ENCODE results near the gene PPIL1. TPM values are rescaled to one million over a fixed set of nuclear protein-coding genes. Genes with fewer than 3 reads are reported as not detected.
"Not testable (repeated sequence)": the region's sequence is repeated elsewhere in the genome, so short reads cannot be mapped to it uniquely, and the experiment has no call there.

The PPIL1 gene
- polyA plus RNA-seq, 3 donors = 43.2 to 56.6 (median 56.2) TPM

DNA sequence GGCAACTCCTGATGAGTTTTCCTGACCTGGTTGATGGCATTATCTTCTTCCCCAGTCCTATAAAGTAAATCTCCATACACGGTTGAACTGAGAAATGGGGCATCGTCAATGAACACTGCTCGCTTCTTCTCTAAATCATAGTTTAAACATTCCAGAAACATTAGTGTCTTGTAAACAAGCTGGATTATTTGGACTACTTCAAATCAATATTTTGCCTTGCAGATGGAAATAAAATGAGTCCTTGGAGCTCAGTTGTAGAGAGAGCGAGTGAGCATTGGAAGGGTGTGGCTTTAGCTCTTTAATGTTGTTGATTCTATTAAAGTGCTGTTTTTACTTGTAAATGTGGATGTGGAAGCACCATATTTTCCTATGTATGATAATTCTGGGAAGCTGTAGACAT lies 29.5 kb upstream of the PPIL1 start:
- no peak for DNase-seq (ENCODE audit: extremely low read depth in 1 of 11, low read depth in 9 of 11, low spot score in 4 of 11)

DNA sequence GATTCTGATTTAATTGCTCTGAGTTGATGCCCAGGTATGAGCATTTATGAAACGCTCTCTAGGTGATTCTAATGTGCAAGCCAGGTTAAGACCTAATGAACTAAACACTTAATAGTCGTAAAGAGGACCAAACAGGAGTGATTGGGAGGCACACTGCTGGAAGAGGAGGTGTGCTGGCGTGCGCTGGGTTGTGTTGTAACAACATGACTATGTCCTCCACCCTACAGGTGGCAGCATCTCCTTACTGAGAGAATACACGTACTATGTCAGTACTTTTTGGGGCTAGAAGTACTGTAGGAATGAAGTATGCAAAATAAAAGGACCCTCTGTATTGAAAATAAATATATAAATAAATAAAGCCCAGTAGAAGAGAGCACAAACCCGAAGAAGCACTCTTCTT lies 23.0 kb upstream of the PPIL1 start:
- DNase-seq (ENCODE audit: extremely low read depth in 1 of 11, low read depth in 9 of 11, low spot score in 4 of 11) = no peak

DNA sequence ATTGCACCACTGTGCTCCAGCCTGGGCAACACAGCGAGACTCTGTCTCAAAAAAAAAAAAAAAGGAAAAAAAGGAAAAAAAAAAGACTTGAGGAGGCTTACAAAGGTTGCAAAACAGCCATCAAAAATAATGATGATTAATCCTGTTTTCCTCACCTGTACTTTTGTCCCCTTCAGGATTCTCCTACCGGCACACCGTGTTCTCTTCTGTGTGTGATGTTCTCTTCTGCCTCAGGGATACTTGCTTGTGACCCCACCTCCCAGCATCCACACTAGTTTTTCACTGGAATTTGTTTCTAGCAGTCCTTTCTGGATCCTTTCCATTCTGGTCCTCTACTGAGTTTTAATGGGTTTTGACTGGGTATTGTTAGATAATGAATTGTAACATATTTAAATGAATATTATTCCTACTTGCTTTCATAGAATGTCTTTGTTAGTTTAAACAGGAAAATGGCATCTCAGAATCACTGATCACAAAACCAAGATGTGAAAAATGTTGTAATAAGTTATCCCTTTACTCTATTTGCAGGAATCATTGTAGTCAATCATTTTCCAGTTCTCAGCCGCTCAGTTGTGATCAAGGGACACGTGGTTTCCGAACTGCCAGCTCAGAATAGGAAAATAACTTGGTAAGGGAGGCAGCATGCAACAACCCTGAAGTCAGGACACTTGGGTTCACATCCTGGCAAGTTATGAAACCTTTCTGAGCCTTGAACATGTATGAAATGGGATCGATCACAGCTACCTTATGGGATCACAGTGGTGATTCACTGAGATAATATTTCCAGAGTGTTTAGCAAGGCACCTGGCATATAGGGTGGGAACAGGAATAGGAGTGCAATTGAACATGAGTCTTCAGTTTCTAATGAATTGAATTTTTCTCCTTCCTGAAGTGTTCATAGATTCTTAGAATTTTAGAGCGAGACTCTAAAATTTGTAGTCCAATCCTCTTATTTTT lies 19.7 kb upstream of the PPIL1 start:
- DNase-seq (ENCODE audit: extremely low read depth in 1 of 11, low read depth in 9 of 11, low spot score in 4 of 11) = no peak

DNA sequence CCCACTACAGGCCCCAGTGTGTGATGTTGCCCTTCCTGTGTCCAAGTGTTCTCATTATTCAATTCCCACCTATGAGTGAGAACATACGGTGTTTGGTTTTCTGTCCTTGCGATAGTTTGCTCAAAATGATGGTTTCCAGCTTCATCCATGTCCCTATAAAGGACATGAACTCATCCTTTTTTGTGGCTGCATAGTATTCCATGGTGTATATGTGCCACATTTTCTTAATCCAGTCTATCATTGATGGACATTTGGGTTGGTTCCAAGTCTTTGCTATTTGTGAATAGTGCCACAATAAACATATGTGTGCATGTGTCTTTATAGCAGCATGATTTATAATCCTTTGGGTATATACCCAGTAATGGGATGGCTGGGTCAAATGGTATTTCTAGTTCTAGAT lies 16.6 kb upstream of the PPIL1 start:
- DNase-seq (ENCODE audit: extremely low read depth in 1 of 11, low read depth in 9 of 11, low spot score in 4 of 11) = not testable (repeated sequence)

DNA sequence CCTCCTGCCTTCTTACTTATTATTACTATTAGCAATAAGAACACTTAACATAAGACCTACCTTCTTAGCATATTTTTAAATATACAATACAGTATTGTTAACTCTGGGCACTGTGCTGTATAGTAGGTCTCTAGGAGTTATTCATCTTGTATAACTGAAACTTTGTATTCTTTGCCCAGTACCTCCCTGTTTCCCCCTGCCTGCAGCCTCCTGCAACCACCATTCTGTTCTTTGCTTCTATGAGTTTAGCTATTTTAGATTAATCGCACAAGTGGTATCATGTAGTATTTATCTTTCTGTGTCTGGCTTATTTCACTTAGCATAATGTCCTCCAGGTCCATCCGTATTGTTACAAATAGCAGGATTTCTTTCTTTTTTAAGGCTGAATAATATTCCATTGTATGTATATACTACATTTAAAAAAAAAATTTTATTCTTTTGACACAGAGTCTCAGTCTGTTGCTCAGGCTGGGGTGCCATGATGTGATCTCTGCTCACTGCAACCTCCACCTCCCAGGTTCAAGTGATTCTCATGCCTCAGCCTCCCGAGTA lies 15.6 kb upstream of the PPIL1 start:
- DNase-seq (ENCODE audit: extremely low read depth in 1 of 11, low read depth in 9 of 11, low spot score in 4 of 11) = no peak

DNA sequence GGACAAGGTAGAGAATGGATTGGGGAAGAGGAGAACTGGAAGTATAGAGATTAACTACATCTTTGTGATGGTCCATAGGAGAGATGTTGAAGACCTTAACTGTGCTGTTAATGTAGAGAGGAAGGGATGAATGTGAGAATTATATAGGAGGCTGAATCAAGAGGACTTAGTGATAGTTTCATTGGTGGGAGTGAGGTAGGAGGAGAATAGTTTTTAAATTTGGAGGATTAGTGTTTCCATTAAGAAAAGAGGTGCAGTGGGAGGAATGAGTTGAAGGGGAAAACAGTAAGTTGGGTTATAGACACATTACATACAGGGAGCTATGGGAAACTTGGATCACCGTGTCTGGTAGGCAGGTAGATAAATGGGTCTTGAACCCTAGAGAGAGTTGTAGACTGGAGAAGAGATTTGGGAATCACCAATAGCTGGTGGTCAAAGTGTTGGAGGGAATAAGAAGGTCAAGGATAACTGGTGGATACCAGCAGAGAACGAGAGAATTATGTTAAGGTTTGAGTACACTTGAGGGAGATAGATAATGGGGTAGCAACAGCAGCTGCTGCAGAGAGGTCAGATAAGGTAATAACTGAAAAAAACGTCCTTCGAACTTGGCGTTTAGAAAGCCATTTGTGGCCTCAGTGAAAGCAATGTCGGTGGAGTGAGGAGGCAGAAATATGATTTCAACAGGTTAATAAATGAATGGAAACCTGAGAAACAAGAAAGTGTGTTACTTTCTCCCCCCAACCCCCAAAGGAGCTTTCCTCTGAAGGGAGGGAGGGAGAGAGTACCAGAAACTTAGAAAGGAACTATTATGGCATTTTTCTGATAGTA lies 14.3 kb upstream of the PPIL1 start:
- DNase-seq (ENCODE audit: extremely low read depth in 1 of 11, low read depth in 9 of 11, low spot score in 4 of 11) = no peak

DNA sequence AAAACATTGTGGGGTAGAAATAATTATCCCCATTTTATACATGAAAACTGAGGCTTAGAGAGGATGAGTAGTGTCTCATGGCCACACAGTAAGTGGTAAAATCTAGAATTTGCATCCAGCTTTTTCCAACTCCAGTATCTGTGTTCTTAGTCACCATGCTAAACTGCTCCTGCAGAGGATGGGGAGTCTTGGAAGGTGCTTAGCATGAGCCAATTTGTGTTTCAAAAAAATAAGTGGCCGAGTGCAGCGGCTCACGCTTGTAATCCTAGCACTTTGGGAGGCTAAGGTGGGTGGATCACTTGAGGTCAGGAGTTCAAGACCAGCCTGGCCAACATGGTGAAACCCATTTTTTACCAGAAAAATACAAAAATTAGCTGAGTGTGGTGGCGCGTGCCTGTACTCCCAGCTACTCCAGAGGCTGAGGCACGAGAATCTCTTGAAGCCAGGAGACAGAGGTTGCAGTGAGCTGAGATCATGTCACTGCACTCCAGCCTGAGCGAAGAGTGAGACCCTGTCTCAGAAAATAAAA lies 13.6 kb upstream of the PPIL1 start:
- no peak for DNase-seq (ENCODE audit: extremely low read depth in 1 of 11, low read depth in 9 of 11, low spot score in 4 of 11)

DNA sequence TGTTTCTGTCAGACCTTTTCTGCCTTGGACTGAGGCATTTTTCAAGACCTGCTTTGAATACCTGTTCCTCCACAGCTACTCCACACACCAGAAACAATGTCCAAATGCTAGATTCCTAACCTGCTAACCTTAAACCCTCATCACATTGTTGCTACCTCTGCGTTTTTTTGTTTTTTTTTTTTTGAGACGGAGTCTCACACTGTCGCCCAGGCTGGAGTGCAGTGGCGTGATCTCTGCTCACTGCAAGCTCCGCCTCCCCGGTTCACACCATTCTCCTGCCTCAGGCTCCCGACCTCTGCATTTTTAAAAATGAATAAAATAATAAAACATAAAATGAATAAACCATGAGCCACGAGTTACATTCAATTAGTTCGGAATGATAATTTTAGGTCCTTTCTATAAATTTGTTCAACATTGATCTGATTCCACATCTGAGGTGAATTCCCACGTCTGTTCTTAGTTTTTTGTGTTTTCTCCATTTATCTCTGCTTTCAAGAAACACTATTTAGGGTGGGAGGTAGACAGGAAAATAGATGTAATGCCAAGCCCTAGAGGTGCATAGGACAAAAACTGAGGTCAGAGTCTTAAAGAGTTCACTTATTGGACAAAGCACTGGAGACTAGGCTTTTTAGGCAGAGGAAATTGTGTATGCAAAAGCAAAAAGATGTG lies 12.5 kb upstream of the PPIL1 start:
- DNase-seq (ENCODE audit: extremely low read depth in 1 of 11, low read depth in 9 of 11, low spot score in 4 of 11) = no peak

DNA sequence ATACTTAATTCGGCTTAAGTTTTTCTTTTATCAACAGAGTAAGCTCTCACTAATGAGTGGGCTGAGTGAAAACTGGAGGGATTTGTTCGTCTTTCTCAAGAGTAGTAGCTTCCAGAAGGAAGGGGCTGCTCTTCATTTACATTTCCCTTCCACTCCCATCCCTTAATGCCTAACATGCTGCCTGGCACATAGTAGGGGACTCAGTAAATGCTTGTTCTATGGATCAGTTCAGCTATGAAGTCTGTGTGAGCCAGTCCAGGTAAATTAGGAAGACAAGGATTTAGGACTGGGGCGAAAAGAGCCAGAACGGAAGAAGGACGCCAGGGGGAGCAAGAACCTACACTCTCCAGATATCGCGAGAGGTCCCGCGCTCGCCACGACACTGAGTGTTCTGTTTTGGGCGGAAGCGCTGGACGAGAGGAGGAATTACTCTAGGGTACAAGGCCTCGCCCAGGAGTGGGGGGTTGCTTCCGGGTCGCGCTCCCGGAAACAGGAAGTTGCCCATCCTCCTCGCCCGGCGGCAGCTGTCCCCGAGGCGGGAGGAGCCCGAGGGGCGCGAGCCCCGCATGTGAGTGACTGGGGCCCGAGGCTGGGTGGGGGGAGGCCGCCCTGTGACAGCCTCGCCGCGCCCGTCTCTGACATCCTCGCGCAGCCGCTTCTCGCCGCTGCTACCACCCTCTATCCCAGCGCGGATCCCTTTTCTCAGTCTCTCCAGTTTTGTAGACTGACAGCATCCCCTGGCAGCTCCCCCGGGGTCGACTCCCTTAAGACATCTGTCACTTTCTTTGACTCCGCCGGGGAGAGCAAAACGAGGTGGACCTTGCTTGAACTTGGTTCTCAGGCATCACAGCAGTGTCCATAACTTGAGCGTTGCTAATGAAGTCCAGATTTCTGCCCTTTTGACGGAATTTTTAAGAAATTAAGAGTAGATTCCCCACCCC lies 11.1 kb upstream of the PPIL1 start, which contains the start of gene C6orf89:
TSS of gene C6orf89 (plus strand) at position 492 of the 941 bp plus-strand sequence. CDS start 13,493 bp downstream, outside the sequence.
- DNase-seq (ENCODE audit: extremely low read depth in 1 of 11, low read depth in 9 of 11, low spot score in 4 of 11) = peak; percentile 92 to 96 (median 94)

DNA sequence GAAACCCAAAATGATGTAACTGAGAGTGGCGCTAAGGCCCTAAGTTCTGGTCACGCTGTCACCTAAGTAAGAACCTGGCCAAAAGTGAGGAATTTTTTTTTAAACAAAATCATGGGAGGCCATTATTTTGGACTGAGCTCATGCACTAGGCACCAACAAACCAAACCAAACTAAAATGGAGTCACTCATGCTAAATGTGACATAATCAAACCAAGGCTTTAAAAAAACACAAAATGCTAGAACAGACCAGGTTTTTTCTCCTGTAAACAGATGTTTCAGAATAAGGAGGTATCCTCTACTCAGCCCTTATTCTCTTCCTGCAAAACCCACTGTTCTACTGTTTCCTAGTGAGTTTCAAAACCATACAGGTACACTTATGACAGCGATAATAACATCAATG lies 10.0 kb upstream of the PPIL1 start:
- DNase-seq (ENCODE audit: extremely low read depth in 1 of 11, low read depth in 9 of 11, low spot score in 4 of 11) = no peak

DNA sequence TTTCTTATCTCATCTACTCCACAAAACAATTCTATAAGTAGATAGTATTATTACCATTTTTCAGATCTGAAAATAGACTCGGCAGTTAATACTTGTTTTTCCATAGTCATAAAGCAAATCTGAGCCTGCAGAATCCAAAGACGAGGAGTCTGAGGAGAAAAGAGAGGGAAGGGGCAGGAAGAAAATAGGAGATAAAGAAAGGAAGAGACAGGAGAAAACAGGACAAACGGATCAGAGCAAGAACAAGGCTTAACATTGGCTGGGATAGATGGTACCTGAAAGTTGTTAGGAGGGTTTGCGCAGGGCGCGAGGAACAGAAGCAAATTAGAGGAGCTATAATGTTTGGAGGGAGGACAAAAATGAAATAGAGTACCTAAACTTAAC lies 639 bp upstream of the PPIL1 start:
- no peak for DNase-seq (ENCODE audit: extremely low read depth in 1 of 11, low read depth in 9 of 11, low spot score in 4 of 11)

DNA sequence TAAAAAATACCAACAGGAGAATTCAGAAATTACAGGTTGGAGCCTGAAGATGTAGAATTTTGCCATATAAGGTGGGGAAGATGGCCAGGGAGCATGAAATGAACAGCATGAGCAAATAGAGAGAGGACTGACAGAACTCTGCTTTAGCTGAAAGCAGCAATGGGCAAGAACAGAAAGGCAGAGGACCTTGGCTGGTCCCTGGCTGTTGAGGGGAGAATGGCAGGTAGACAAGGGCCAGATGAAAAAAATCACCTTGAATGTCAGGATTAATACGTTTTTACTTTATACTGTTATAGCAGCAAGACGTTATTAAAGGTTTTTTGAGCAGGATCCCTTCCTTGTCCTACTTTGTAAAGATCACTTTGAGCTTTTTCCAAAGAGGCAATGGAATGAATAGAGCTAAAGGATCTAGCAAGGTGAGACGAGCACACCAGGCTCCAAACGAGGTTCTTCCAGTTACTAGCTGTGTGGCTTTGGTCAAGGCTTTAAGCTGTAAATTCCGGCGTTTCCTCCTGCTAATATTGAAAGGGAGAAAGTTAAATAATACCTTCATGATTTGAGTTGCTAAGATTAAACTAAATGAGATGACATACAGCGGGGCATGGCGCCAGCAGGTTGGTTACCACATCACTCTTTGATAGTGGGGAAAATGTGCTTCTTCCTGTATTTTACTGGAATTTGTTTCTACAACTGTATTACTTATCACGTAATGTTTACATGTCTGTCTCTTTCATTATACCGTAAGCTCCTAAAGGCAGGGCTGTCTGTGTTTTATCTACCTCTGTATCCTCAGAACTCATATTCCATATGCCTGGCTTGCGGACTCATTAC lies 776 bp downstream of the PPIL1 start:
- no peak for DNase-seq (ENCODE audit: extremely low read depth in 1 of 11, low read depth in 9 of 11, low spot score in 4 of 11)

DNA sequence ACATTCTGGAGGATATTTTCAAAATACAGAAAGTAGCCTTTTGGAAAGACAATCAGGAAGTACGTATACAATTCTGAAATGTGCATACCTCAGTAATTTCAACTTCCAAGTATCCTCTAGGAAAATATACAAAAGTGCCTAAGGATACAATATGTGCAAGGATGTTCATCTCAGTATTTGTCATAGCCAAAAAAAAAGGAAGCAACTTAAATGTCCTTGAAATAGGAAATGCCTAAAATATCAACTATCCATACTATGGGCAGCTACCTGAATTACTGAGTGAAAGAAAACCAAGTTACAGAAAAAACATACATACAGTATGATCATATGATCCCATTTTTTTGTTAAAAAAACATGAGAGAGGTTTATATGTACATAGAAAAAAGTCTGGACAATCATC lies 1.5 kb downstream of the PPIL1 start:
- DNase-seq (ENCODE audit: extremely low read depth in 1 of 11, low read depth in 9 of 11, low spot score in 4 of 11) = no peak

DNA sequence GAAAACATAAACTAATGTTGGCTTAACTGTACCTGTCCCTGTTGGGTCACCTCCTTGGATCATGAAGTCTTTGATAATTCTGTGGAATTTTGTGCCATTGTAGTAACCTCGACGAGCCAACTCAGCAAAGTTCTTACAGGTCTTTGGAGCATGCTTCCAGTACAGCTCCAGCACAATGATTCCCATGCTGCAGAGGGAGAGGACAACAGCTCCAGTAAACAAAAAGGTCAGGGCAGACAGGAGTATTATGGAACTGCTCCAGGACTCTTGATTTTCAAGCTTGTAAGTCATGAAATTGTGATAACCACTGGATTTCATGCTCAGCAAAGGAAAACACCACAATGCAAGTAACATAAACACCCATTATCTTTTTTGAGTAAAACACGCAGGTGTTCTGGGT lies 2.9 kb downstream of the PPIL1 start:
- no peak for DNase-seq (ENCODE audit: extremely low read depth in 1 of 11, low read depth in 9 of 11, low spot score in 4 of 11)

DNA sequence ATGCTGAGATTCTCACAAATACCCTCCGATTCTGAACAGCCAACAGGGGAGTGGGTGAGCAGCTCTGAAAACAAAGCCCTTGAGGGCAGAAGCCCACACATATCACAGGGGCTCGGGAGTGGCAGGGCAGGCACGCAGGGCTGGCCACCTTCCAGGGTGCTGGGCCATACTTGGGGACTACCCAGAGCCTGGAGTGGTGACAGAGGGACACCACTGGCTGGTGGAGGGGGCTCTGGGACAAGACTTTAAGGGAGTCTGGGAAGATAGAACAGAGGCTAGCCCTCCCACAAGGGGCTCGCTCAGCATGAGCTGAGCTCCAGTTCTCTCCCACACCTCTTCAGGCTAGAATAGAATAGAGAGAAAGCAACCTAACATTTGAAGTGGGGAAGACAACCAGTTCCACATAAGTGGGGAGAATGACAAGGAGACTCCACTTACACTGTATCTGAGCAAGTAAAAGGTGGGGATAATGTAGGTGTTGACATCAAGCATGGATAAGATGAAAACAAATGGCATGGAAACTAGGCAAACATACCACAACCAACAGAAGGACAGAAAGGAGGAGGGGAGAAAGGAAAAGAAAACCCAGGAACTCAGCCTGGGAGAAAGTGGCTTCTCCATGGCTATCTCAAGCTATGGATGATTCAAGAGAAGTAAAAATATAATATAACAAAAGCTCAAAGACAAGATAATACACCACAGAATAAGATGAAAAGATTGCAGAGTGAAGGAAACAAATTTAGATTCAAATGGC lies 7.0 kb downstream of the PPIL1 start:
- no peak for DNase-seq (ENCODE audit: extremely low read depth in 1 of 11, low read depth in 9 of 11, low spot score in 4 of 11)

DNA sequence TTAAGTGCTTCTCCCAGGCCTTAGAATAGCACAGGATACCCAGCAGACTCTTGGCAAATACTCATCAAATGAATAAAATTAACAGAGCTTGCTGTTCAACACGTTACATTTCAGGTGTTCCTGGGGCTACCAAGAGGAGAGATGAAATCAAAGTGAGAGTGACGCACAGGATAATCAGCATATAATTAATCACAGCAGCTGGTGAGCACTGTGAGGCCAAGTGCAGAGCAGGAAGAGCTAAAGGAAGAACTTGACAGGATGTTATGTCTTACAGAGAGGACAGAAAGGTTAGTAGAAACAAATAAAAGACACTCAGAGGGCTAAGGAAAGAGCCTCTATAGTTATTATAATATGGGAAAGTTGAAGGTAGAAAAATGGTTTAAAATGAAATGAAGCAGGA lies 8.8 kb downstream of the PPIL1 start:
- DNase-seq (ENCODE audit: extremely low read depth in 1 of 11, low read depth in 9 of 11, low spot score in 4 of 11) = no peak
